Upper lobe of left lung (tissue), 4 donors: ENCODE measurements around the gene DNAI1.

Source experiments
- CTCF ChIP-seq, 6 experiments: fragments of 450-650 bp in 4 of 6; fragments of 200-600 bp in 2 of 6; sonication (generic) in 2 of 6; IDR thresholded peaks; one replicate each; pipeline ENCODE4 v1.5.1; 2016 to 2019; ENCODE audit warnings: antibody characterized with exemption in 6 of 6
- POLR2A ChIP-seq, 4 donors: fragments of 450-650 bp; IDR thresholded peaks; one replicate each; pipeline ENCODE4 v1.5.1; 2016 to 2017; ENCODE audit warnings: antibody characterized with exemption in 4 of 4, mild to moderate bottlenecking in 2 of 4
- POLR2AphosphoS5 ChIP-seq, 2 donors: sonication (generic); formaldehyde crosslinking; IDR thresholded peaks; one replicate each; pipeline ENCODE4 v1.5.1; 2017; ENCODE audit warnings: antibody characterized with exemption in 2 of 2

GRCh38 chr9:34565856-34566255 is 107.3 kb downstream of the DNAI1 start:
- TF ChIP-seq CTCF (IDR thresholded peaks at IDR 0.05) (no peak), POLR2A (IDR thresholded peaks at IDR 0.05) (no peak), POLR2AphosphoS5 (IDR thresholded peaks at IDR 0.05) (no peak)
